Measurements from ENCODE around the gene HID1.
"Not testable (repeated sequence)": the region's sequence is repeated elsewhere in the genome, so short reads cannot be mapped to it uniquely, and the experiment has no call there.

Gene HID1

GRCh38 chr17:74998783-74999182 lies 26.2 kb upstream of the HID1 start:
- DNase-seq = no peak

- DNase-seq = no peak
Measured at GRCh38 chr17:74995847-74996246, 23.3 kb upstream of the HID1 start.

DNA sequence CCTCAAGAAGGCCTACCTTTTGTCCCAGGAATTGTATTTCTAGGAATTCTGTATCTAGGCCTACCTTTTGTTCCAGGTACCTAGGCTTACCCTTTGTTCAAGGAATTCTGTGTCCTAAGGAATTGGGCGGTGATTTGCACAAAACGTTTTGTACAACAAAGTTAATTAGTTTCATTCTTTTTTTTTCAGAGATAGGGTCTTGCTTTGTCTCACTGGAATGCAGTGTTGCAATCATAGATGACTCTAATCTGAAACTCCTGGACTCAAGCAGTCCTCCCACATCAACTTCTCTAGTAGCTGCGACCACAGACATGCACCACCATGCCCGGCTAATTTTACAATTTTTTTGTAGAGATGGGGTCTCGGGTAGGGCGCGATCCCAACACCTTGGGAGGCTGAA lies 21.9 kb upstream of the HID1 start:
- no peak for DNase-seq

DNA sequence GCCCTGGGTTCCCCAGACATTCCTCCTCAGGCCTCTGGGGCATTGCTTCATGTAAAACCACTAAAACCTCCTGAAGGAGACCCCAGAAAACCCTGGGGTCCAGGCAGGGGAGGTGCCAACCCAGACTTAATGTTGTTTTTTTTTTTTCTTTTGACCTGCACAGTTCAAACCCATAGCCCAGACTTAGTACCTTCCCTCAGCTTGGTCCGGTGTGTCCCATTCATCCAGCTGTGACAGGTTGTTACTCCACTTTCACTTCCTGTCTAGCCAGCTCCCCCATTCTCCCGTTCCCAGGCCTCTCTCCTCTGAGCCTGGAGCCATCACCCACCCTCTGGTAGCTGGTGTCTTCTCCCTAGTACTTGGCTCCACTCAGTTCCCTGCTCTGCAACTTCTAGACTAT lies 19.7 kb upstream of the HID1 start:
- no peak for DNase-seq

DNA sequence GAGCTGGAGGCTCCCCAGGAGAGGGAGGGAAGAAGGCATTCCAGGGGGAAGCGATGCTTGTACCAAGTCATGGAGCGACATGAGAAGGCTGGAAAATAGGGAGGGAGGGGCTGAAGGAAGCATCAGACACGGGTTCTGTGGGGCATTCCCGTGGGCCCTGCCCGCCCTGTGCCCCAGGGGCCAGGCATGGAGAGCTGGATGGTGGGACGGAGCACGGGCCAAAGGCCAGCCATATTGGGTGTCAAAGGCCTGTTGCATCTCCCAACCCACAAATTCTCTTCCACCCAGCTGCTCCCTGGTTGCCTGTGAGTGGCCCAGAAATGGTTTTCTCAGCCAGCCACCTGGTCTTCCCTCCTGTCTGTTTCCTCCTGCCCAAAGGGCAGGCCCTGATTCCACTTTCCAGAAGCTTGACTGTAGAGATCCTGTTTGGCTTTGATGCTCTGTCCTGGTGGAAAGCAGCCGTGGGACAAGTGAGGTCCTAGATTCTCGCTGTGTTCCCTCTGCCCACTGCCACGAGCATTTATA lies 18.1 kb upstream of the HID1 start:
- no peak for DNase-seq

DNA sequence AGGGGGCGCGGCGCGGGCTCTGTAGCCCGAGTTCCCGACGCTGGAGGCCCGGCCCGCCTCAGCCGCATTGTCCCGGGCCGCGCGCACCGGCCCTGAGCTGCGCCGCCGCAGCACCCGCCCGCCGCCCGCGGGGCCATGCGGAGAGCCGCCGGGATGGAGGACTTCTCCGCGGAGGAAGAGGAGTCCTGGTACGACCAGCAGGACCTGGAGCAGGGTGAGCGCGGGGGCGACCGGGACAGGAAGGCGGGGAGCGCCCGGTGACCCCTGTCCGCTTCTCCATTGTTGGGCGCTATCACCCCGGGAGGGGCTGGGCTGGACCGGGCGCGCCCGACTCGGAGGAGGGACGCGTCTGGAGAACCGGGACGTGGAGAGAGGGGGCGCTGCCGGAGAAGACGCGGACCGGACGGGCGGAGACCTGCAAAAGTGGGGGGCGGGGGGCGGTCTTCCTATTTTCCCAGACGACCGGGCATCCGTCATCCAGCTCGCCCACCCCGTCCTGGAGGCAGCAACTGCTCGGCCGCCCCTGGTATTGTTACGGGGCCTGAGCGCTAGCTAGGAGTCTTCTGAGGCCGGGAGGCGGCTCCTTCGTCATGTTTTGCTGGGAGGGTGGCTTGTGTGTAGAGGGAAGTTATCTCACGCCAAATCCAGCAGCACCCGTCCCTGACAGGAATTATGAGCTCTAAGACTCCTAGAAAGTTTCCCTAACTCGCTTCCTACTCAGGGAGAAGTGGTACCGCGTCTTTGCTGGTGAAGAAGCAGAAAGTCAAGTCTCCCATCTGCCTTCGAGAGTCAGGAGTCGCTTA lies 15.6 kb upstream of the HID1 start:
- peak; percentile 47 to 52 for DNase-seq

DNA sequence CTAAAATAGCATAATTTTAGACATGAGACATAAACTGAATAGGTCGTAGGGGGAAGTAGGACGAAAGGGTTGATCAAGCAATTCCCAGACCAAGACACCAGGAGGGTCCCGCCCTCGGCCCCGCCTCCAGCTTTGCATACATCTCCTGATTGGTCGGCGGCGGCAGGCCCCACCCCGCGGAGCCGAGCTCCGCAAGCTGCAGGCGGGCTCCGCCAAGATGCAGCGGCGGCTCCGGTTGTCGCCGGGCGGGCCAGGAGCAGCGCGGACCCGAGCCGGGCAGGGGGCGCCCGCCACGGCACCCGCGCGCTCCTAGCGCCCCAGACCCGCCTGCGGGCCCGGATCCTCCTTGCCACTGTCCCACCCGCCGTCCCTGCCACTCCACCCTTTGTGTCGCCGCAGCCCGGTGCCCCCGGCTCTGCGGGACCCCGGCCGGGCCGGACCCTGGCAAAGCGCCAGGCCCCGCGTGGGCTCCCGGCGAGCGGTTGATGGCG lies 14.9 kb upstream of the HID1 start, which contains the start of gene CDR2L:
Gene CDR2L (plus strand): TSS at position 215 of the 491 bp plus-strand sequence. CDS start 412 bp downstream, outside the sequence.
- peak; percentile 94 to 95 for DNase-seq

- DNase-seq = no peak
Measured at GRCh38 chr17:74986206-74986576, 13.6 kb upstream of the HID1 start.

DNA sequence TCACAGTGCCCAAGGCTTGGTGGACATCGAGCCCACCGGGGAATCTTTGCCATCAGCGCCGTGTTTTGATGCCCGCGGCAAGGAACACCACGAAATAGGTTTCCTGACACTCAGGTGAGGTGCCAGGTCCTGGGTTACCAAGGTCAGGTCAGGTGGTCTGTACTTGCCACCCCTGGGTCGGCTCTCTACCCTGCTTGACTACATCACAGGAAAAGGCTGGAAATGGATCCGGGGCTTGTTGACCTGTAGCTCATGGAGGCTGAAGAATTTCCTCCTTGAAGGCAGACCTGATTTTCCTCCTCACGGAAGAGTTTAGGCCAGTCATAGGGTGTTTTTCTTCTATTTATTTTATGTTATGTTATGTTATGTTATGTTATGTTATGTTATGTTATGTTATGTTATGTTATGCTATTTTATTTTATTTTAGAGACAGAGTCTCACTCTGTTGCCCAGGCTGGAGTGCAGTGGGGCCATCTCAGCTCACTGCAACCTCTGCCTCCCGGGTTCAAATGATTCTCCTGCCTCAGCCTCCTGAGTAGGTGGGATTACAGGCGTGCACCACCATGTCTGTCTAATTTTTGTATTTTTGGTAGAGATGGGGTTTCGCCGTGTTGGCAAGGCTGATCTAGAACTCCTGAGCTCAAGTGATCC lies 10.2 kb upstream of the HID1 start:
- DNase-seq = not testable (repeated sequence)

GRCh38 chr17:74981979-74982662 lies 9.6 kb upstream of the HID1 start:
- peak; percentile 78 to 86 for DNase-seq

- DNase-seq = no peak
Measured at GRCh38 chr17:74981318-74981978, 8.9 kb upstream of the HID1 start.

- no peak for DNase-seq
Measured at GRCh38 chr17:74979408-74980146, 7.0 kb upstream of the HID1 start.

DNA sequence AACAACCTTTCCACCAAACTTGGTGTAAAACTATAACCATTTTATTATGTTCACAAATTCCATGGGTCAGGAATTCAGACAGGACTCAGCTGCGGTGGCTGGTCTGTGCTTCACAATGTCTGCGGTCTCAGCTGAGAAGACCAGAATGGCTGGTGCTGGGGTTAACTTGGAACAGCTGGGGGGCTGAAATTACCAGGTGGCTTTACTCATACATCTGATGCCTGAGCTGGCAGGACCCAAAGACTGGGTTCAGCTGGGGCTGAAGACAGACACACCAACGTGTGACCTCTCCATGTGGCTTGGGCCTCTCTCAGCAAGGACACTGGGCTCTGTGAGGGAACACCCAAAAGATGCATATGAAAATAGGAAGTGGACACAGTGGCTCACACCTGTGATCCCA lies 5.7 kb upstream of the HID1 start:
- no peak for DNase-seq

- DNase-seq = no peak
Measured at GRCh38 chr17:74977802-74978201, 5.2 kb upstream of the HID1 start.

DNA sequence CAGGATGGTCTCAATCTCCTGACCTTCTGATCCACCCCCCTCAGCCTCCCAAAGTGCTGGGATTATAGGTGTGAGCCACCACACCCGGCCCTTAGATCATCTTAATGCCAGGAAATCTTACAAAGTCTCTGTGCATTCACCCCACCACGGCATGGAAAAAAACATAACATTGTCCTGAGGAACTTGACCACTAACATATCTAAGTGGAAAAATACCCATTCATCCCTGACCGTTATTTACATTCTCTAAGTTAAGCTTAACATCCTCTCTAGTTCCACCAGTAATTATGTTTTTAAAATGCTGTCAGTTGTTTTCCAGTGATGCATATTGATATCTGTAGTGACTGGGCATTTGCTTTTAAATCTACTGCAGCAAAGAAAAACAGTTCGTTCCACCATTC lies 3.4 kb upstream of the HID1 start:
- DNase-seq = no peak

- DNase-seq = peak in 1 of 2 experiments; percentile 31
Measured at GRCh38 chr17:74972973-74973328, 392 bp upstream of the HID1 start.

- DNase-seq = no peak
Measured at GRCh38 chr17:74971842-74972106, 785 bp downstream of the HID1 start.

DNA sequence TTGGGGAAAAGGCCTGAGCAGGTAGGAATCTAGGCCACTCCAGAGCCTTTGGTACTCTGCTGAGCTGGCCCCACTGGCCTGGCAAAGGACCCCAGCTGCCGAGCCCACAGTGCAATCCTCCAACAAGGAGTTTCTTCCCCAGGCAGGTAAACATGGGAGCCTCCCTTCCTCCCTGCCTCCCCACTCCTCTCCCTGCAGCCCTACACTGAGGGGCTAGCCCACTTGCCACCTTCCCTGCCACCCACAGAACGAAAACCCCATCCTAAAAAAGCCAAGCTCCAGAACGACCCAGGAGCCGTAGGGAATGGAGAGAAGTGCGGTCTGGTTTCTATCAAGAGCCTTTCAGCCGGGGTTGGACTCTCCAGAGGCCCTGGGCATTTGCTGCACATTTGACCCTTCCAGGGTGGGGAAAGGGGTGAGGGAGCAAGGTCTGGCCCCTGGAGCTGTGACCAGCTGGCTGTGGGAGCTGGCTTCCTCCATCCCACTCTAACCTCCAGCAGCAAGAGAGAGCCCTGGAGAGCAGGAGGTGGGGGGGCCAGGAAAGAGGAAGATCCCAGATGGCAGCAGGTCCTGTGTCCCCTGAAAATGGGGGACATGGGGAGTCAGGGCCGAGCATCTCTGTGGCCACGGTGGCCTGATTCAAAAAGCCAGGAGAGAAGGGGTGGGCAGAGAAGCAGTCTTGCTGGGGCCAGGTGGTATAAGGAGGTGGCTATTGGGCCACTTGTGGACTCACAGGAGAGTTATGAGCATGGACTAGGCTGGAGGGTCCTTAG lies 1.3 kb downstream of the HID1 start:
- DNase-seq = no peak

DNA sequence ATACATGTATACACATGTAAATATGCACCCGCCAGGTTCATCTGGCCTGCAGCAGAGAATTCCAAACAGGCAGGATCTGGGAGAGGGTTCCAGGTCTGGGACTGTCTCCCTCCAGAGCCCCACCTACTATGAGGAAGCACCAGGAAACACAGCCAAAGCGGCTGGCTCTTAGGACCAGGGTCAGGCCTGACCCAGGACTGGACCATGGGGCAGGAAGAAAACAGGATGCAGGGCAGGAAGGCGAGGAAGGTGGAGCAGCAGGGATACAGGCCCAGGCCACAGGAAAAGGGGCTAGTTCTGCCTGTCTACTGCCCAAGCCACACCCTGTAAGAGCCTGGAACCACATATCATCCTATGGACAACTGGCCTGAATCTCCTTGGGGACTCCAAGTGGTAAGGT lies 2.2 kb downstream of the HID1 start:
- no peak for DNase-seq

GRCh38 chr17:74969501-74969900 lies 3.1 kb downstream of the HID1 start:
- DNase-seq = not testable (repeated sequence)

DNA sequence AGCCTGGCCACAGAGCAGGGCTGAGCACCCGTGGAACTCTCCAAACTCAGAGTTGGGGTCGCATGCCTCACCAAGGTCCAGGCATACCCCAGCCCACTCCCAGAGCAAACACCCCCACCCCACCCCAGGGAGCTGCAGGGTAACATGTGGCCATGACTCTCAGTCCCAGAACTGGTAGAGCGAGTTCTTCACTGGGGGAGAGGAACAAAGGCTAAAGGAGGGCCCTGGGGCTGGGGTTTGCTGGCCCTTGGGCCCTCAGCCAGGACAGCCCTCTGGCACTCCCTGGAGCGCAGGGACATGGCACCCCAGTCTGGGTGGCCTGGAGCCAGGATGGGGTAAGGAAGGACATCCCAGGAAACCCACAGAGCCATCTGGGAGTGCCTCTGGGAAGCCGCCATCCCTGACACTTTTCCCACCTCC lies 4.2 kb downstream of the HID1 start:
- DNase-seq = no peak

Measured in activated T-cell treated with anti-CD3 and anti-CD28 coated beads, Interleukin-2, amount 50 U/mL, for 48 hours (primary cell).